Cardiac muscle cell (in vitro differentiated cells and primary cell): ENCODE data around the gene PPP1R15B. TPM values are rescaled to one million over a fixed set of nuclear protein-coding genes. Genes with fewer than 3 reads are reported as not detected.

Experiments used
- DNase-seq, 2 donors: peaks; one replicate each; pipeline versions ENCODE4 v3.0.0 to v3.0.0-alpha.2; 2010 to 2017; ENCODE audit warnings: low read depth in 1 of 2, low spot score in 1 of 2
- H3K27ac ChIP-seq: fragments of 200-600 bp; sonication (generic); 2 replicates; pipeline ENCODE4 v1.5.1; 2016
- H3K27me3 ChIP-seq: fragments of 200-600 bp; sonication (generic); 2 replicates; pipeline ENCODE4 v1.6.0; 2016; ENCODE audit warnings: control low read depth
- H3K36me3 ChIP-seq: fragments of 200-600 bp; sonication (generic); 2 replicates; pipeline ENCODE4 v1.5.1; 2016; ENCODE audit warnings: control low read depth
- H3K4me1 ChIP-seq: fragments of 200-600 bp; sonication (generic); 2 replicates; pipeline ENCODE4 v1.8.1; 2017; ENCODE audit warnings: low read depth, mild to moderate bottlenecking, mixed run types
- H3K4me3 ChIP-seq: fragments of 200-600 bp; sonication (generic); 2 replicates; pipeline ENCODE4 v1.5.1; 2016; ENCODE audit warnings: mild to moderate bottlenecking
- H3K9me3 ChIP-seq: fragments of 200-600 bp; sonication (generic); 2 replicates; pipeline ENCODE4 v1.5.1; 2017; ENCODE audit warnings: low read depth, mild to moderate bottlenecking, control low read depth
- polyA plus RNA-seq: library from polyadenylated mRNA; unstranded; fragments of >200 nt; fragmentation: Nextera tagmentation; extraction: Ambion mirVana; gene quantifications from 2 replicates; pipeline ENCODE4 v1.2.1, GENCODE V29; 2016
- total RNA-seq: library from RNA; depleted of rRNA; stranded (reverse); fragments of >200 nt; gene quantifications from 2 replicates; pipeline ENCODE4 v1.2.3, GENCODE V29; 2016
- TF ChIP-seq, protein P1 (sequence below): IDR thresholded peaks from 2 replicates; pipeline ENCODE4 v1.5.1; 2012; ENCODE audit warnings: low read depth, mild to moderate bottlenecking, low read length

The PPP1R15B gene
- total and polyA plus RNA-seq, 2 experiments from 2014 or later: 19.8 to 24.9 TPM

DNA sequence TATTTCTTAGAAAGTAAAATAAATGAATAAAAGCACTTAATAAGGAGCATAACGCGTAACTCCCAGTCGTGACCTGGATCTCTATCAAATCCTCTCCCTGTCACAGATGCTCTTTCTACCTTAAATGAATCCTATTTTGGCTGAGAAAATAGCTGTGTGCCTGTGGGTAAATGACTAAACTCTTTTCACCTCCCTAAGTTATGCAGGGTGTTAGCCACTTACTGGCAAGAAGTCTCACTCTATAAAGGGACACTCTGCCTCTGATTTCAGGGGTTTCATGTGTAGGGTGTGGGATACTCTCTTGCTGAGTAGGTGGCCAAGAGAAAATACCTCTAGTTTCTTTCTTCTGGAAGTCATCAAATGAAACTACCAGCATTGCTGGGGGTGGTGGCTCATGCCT is 24.3 kb upstream of the PPP1R15B start:
- Histone ChIP-seq H3K36me3 (peaks cover 77% of the 10 kb centered on the region), H3K4me1 (no peaks in the 10 kb centered on the region), H3K27me3 (no peaks in the 10 kb centered on the region), H3K27ac (no peak overlapping the region), H3K4me3 (no peak overlapping the region), H3K9me3 (no peaks in the 10 kb centered on the region)
- TF ChIP-seq, protein P1, sequence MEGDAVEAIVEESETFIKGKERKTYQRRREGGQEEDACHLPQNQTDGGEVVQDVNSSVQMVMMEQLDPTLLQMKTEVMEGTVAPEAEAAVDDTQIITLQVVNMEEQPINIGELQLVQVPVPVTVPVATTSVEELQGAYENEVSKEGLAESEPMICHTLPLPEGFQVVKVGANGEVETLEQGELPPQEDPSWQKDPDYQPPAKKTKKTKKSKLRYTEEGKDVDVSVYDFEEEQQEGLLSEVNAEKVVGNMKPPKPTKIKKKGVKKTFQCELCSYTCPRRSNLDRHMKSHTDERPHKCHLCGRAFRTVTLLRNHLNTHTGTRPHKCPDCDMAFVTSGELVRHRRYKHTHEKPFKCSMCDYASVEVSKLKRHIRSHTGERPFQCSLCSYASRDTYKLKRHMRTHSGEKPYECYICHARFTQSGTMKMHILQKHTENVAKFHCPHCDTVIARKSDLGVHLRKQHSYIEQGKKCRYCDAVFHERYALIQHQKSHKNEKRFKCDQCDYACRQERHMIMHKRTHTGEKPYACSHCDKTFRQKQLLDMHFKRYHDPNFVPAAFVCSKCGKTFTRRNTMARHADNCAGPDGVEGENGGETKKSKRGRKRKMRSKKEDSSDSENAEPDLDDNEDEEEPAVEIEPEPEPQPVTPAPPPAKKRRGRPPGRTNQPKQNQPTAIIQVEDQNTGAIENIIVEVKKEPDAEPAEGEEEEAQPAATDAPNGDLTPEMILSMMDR: no peak
- no peak for DNase-seq

- DNase-seq: peak in 1 of 2 donors; percentile 86
- Histone ChIP-seq H3K4me1 (no peaks in the 10 kb centered on the region), H3K4me3 (no peak overlapping the region), H3K9me3 (no peaks in the 10 kb centered on the region), H3K27me3 (no peaks in the 10 kb centered on the region), H3K36me3 (peaks cover 77% of the 10 kb centered on the region), H3K27ac (no peak overlapping the region)
- TF ChIP-seq, protein P1: no peak
These were observed 23.8 kb upstream of the PPP1R15B start for GRCh38 chr1:204435381-204435831.

DNA sequence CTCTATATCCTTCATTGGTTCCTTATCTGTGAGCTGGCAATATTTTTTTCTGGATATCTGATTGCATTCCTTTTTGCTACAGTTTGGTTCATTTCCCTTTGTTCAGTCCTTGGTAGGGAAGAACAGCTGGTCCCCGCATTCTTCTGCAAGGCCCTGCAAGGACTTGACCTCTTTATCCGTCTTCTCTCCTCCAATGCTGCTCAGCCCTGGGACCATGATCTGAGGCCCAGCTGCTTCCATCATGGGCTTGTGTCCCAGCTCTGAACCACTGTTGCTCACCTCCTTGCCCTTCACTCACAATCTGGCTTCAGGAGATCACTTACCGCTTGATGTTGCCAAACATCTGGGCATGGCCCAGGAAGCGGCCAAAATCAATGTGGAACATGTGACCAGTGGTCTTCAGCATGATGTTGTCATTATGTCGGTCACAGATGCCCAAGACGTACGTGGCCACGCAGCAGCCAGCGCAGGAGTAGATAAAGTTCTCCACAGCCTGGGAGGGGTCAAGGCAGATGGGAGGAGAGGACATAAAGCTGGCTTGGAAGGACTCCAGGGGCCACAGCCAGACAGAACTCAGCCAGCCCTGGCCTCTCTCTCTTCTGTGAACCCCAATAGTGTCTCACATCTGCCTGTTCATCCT is 22.6 kb upstream of the PPP1R15B start:
- Histone ChIP-seq H3K4me3 (no peak overlapping the region), H3K4me1 (no peaks in the 10 kb centered on the region), H3K9me3 (no peaks in the 10 kb centered on the region), H3K27ac (no peak overlapping the region), H3K27me3 (no peaks in the 10 kb centered on the region), H3K36me3 (peaks cover 69% of the 10 kb centered on the region)
- DNase-seq: no peak
- TF ChIP-seq, protein P1: no peak

DNA sequence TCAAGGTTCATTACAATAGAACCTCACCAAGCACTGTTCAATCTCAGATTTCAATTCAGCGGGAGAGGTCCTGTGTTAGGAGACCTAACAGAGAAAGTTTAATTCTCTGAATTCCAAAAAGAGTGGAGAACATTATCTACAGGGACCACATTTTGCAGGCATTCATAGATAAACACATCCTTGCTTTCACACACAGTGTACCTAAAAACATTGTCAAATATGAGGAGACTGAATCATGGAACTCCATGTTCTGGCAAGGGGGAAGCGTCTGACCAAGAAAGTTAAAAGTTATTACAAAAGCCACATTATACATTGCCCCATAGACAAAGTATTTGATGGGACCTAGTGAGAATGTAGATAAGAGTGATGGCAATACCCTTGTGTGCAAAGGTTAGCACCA is 21.1 kb upstream of the PPP1R15B start:
- Histone ChIP-seq H3K9me3 (no peaks in the 10 kb centered on the region), H3K4me3 (no peak overlapping the region), H3K36me3 (peaks cover 56% of the 10 kb centered on the region), H3K4me1 (no peaks in the 10 kb centered on the region), H3K27ac (no peak overlapping the region), H3K27me3 (no peaks in the 10 kb centered on the region)
- DNase-seq: no peak
- TF ChIP-seq, protein P1: no peak

DNA sequence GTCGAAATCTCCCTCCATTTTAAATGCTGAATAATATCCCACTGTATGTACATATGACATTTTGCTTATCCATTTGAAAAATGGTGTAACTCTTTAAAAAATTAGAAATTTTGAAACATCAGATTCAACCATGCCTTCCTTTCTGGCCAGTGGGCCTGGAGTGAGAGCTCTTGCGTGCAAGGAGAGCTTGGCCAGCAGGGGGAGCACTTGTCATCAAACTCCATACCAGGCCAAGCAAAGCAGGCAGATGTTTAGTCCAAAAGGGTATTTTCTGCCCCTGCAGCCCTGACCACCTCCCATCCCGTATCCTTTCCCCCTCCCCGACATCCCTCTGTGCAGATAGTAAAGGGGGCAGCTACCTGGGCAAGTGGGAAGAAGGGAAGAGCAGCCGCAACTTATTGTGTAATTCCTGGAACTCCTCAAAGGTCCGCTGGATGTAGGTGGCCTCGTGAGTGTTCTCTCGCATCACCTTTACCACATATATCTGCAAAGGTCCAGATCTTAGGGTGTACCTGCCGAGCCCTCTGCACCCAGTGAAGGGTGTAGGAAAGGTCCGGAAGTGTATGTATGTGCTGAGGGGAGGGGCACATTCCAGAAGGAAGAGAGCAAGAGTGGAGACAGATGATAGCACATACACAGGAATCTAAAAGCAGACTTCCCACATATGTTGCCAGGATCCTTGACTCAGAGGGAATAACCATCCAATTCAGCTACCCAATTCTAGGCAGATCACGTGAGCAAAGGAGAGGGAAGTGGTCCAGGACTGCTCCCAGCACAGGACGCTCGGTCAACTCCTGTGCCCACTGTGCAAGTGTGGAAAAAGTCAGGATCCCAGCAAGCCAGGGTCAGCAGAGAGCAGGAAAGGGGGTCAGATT is 19.9 kb upstream of the PPP1R15B start:
- Histone ChIP-seq H3K36me3 (peaks cover 61% of the 10 kb centered on the region), H3K4me1 (no peaks in the 10 kb centered on the region), H3K4me3 (no peak overlapping the region), H3K9me3 (no peaks in the 10 kb centered on the region), H3K27ac (no peak overlapping the region), H3K27me3 (no peaks in the 10 kb centered on the region)
- TF ChIP-seq, protein P1: peak; percentile 93
- peak; percentile 82 to 90 for DNase-seq
